HepG2 (cell line): ENCODE measurements around the gene C2orf42. TPM values are rescaled to one million over a fixed set of nuclear protein-coding genes. Genes with fewer than 3 reads are reported as not detected.
A peak's percentile ranks its signal among the peaks of the same experiment; 100 is the strongest.

Source experiments
- CCAR2 ChIP-seq: fragments of 200-400 bp; formaldehyde crosslinking; optimal IDR thresholded peaks from 2 replicates; pipeline ENCODE3; 2018; ENCODE audit warnings: low read depth, mild to moderate bottlenecking, low read length, moderate library complexity
- CENPBD1 ChIP-seq: sonication (generic); formaldehyde crosslinking; IDR thresholded peaks from 2 replicates; pipeline ENCODE4 v1.8.0; 2022; ENCODE audit warnings: missing genetic modification reagents, low read depth, mild to moderate bottlenecking, borderline replicate concordance
- CHD2 ChIP-seq: IDR thresholded peaks from 2 replicates; pipeline ENCODE4 v1.6.1; 2011; ENCODE audit warnings: low read depth, low read length, improper control_type of control experiment
- CREM ChIP-seq, 2 experiments: sonication (generic) in 1 of 2; formaldehyde crosslinking in 1 of 2; IDR thresholded peaks; 2 replicates each; pipeline versions ENCODE4 v1.4.0 to v1.6.1; 2016 to 2020; ENCODE audit warnings: antibody characterized with exemption in 1 of 2, mild to moderate bottlenecking in 1 of 2, missing genetic modification reagents in 1 of 2
- EEA1 ChIP-seq: sonication (generic); formaldehyde crosslinking; IDR thresholded peaks from 2 replicates; pipeline ENCODE4 v1.5.1; 2020; ENCODE audit warnings: mild to moderate bottlenecking, missing genetic modification reagents, borderline replicate concordance
- ELF1 ChIP-seq: sonication (generic); formaldehyde crosslinking; IDR thresholded peaks from 2 replicates; pipeline ENCODE4 v1.4.0; 2020; ENCODE audit warnings: missing genetic modification reagents
- ELF3 ChIP-seq: IDR thresholded peaks from 2 replicates; pipeline ENCODE4 v1.6.1; 2016; ENCODE audit warnings: missing genetic modification reagents, missing compliant biosample characterization
- FOXA1 ChIP-seq, 2 experiments: fragments of 450-650 bp in 1 of 2; sonication (generic) in 1 of 2; formaldehyde crosslinking in 1 of 2; IDR thresholded peaks; 2 replicates each; pipeline versions ENCODE4 v1.4.0 to v1.6.1; 2016 to 2020; ENCODE audit warnings: missing genetic modification reagents in 1 of 2
- HMG20B ChIP-seq: conservative IDR thresholded peaks from 2 replicates; pipeline ENCODE4 v1.6.1; 2016; ENCODE audit warnings: missing genetic modification reagents, missing compliant biosample characterization
- IRF1 ChIP-seq: sonication (generic); formaldehyde crosslinking; IDR thresholded peaks from 2 replicates; pipeline ENCODE4 v1.4.0; 2020; ENCODE audit warnings: low read depth, mild to moderate bottlenecking, missing genetic modification reagents
- KDM5A ChIP-seq: fragments of 200-600 bp; sonication (generic); IDR thresholded peaks from 2 replicates; pipeline ENCODE4 v1.7.0; 2018; ENCODE audit warnings: antibody characterized with exemption, mild to moderate bottlenecking, low read length, borderline replicate concordance
- KDM5B ChIP-seq: sonication (generic); formaldehyde crosslinking; IDR thresholded peaks from 2 replicates; pipeline ENCODE4 v1.4.0; 2020; ENCODE audit warnings: missing genetic modification reagents, mild to moderate bottlenecking, borderline replicate concordance
- KDM6A ChIP-seq: IDR thresholded peaks from 2 replicates; pipeline ENCODE4 v1.6.1; 2016; ENCODE audit warnings: low read depth
- MBNL3 ChIP-seq: fragments of 250-450 bp; sonication (Bioruptor Pico); conservative IDR thresholded peaks from 2 replicates; pipeline ENCODE4 v1.8.0; 2022; ENCODE audit warnings: mild to moderate bottlenecking, inconsistent platforms
- MYC ChIP-seq: sonication (generic); formaldehyde crosslinking; IDR thresholded peaks from 2 replicates; pipeline ENCODE4 v1.9.0; 2021; ENCODE audit warnings: missing genetic modification reagents, borderline replicate concordance
- NCOA5 ChIP-seq: sonication (generic); formaldehyde crosslinking; IDR thresholded peaks from 2 replicates; pipeline ENCODE4 v1.4.0; 2020; ENCODE audit warnings: missing genetic modification reagents
- NFKB2 ChIP-seq: sonication (generic); formaldehyde crosslinking; IDR thresholded peaks from 2 replicates; pipeline ENCODE4 v1.4.0; 2020; ENCODE audit warnings: missing genetic modification reagents, borderline replicate concordance
- REL ChIP-seq: sonication (generic); formaldehyde crosslinking; conservative IDR thresholded peaks from 2 replicates; pipeline ENCODE4 v1.8.0; 2022; ENCODE audit warnings: mild to moderate bottlenecking, missing genetic modification reagents, moderate library complexity
- RFX5 ChIP-seq: IDR thresholded peaks from 2 replicates; pipeline ENCODE4 v1.6.1; 2011; ENCODE audit warnings: low read depth, low read length, improper control_type of control experiment
- SP5 ChIP-seq: IDR thresholded peaks from 2 replicates; pipeline ENCODE4 v1.6.1; 2016; ENCODE audit warnings: low read depth, borderline replicate concordance
- YEATS4 ChIP-seq: sonication (generic); formaldehyde crosslinking; IDR thresholded peaks from 2 replicates; pipeline ENCODE4 v1.4.0; 2020; ENCODE audit warnings: missing genetic modification reagents, borderline replicate concordance
- ZFP36L1 ChIP-seq: sonication (generic); formaldehyde crosslinking; IDR thresholded peaks from 2 replicates; pipeline ENCODE4 v1.8.0; 2022; ENCODE audit warnings: mild to moderate bottlenecking, missing genetic modification reagents, moderate library complexity
- ZFX ChIP-seq: sonication (generic); formaldehyde crosslinking; IDR thresholded peaks from 2 replicates; pipeline ENCODE4 v1.4.0; 2020; ENCODE audit warnings: mild to moderate bottlenecking, low read depth, missing genetic modification reagents, moderate library complexity
- ZNF331 ChIP-seq: sonication (generic); formaldehyde crosslinking; IDR thresholded peaks from 2 replicates; pipeline ENCODE4 v1.4.0; 2020; ENCODE audit warnings: missing genetic modification reagents
- ZNF430 ChIP-seq: sonication (generic); formaldehyde crosslinking; IDR thresholded peaks from 2 replicates; pipeline ENCODE4 v1.9.0; 2021; ENCODE audit warnings: mild to moderate bottlenecking, missing genetic modification reagents
- ZNF549 ChIP-seq: sonication (generic); formaldehyde crosslinking; IDR thresholded peaks from 2 replicates; pipeline ENCODE4 v1.5.0; 2020; ENCODE audit warnings: missing genetic modification reagents
- ZNF564 ChIP-seq: sonication (generic); formaldehyde crosslinking; IDR thresholded peaks from 2 replicates; pipeline ENCODE4 v1.8.1; 2023; ENCODE audit warnings: mild to moderate bottlenecking, missing genetic modification reagents
- ZNF614 ChIP-seq: IDR thresholded peaks from 2 replicates; pipeline ENCODE4 v1.6.1; 2018; ENCODE audit warnings: missing biosample characterization, missing genetic modification reagents, inconsistent platforms, borderline replicate concordance
- ZNF780A ChIP-seq: sonication (generic); formaldehyde crosslinking; IDR thresholded peaks from 2 replicates; pipeline ENCODE4 v1.8.0; 2022; ENCODE audit warnings: mild to moderate bottlenecking, missing genetic modification reagents, moderate library complexity
- ZNF792 ChIP-seq: IDR thresholded peaks from 2 replicates; pipeline ENCODE4 v1.6.1; 2016
- ZNF83 ChIP-seq: sonication (generic); formaldehyde crosslinking; IDR thresholded peaks from 2 replicates; pipeline ENCODE4 v1.4.0; 2020; ENCODE audit warnings: missing genetic modification reagents, mild to moderate bottlenecking, borderline replicate concordance
- ZNF879 ChIP-seq: sonication (generic); formaldehyde crosslinking; IDR thresholded peaks from 2 replicates; pipeline ENCODE4 v1.8.1; 2023; ENCODE audit warnings: missing genetic modification reagents
- polyA plus RNA-seq, 8 experiments: library from polyadenylated mRNA; depleted of rRNA in 3 of 8; stranded (reverse) in 7 of 8; unstranded in 1 of 8; fragments of >200 nt; fragmentation: Illumina TruSeq in 4 of 8; extraction: Trizol in 4 of 8; gene quantifications; 2 replicates each; pipeline versions ENCODE4 v1.2.1 to v1.2.3, GENCODE V29; 2011 to 2016; ENCODE audit warnings: low read depth in 4 of 8, missing spikeins in 1 of 8, mixed read lengths in 1 of 8; ENCODE audit not compliant: insufficient read depth in 1 of 8
- total RNA-seq, 5 experiments: library from RNA; depleted of rRNA; stranded (reverse); fragments of >200 nt; fragmentation: Illumina TruSeq; extraction: Trizol; gene quantifications; 2 replicates each; pipeline ENCODE4 v1.2.3, GENCODE V29; 2016; ENCODE audit warnings: low read depth in 1 of 5

C2orf42 gene
- total and polyA plus RNA-seq, 2 of the 13 experiments (the other 11 are each of a cell fraction or from before 2014, with no cell fraction given): 9.3 to 9.9 TPM

- TF ChIP-seq ZNF780A (peak; percentile 87; the same call in 1 of the 2 replicates), ELF3 (peak; percentile 99), NCOA5 (CRISPR knock-in tag) (no peak), RFX5 (peak; percentile 90), IRF1 (CRISPR knock-in tag) (no peak; the same call in none of the 2 replicates), CREM (IDR thresholded peaks at IDR 0.05) (peak; percentile 94), CREM (CRISPR knock-in tag; IDR thresholded peaks at IDR 0.05) (peak; percentile 86), ZNF430 (peak; percentile 95), FOXA1 (IDR thresholded peaks at IDR 0.05) (no peak), FOXA1 (CRISPR knock-in tag; IDR thresholded peaks at IDR 0.05) (peak; percentile 72), KDM5A (peak; percentile 71; the same call in 1 of the 2 replicates), REL (peak; percentile 96), KDM6A (CRISPR knock-in tag) (peak; percentile 36; the same call in 1 of the 2 replicates), CENPBD1 (CRISPR knock-in tag) (no peak; the same call in 1 of the 2 replicates), ZFP36L1 (CRISPR knock-in tag) (peak; percentile 93; the same call in 1 of the 2 replicates), KDM5B (CRISPR knock-in tag) (peak; percentile 44; the same call in 1 of the 2 replicates), CHD2 (peak; percentile 89), ZNF614 (CRISPR knock-in tag) (peak; percentile 97), NFKB2 (CRISPR knock-in tag) (peak; percentile 74; the same call in 1 of the 2 replicates), ELF1 (peak; percentile 99), MBNL3 (no peak), MYC (CRISPR knock-in tag) (peak; percentile 96), CCAR2 (no peak), ZNF792 (CRISPR knock-in tag) (peak; percentile 93), EEA1 (CRISPR knock-in tag) (no peak), ZNF549 (no peak), ZFX (CRISPR knock-in tag) (0 out of 2 replicates have a peak, but pooled peaks have one; percentile 29), ZNF564 (CRISPR knock-in tag) (peak; percentile 84), ZNF331 (CRISPR knock-in tag) (peak; percentile 97), ZNF83 (no peak), ZNF879 (CRISPR knock-in tag) (peak; percentile 91; the same call in 1 of the 2 replicates), HMG20B (CRISPR knock-in tag) (peak; percentile 63; the same call in 1 of the 2 replicates), SP5 (peak; percentile 90), YEATS4 (CRISPR knock-in tag) (peak; percentile 100)
Observed at GRCh38 chr2:70142590-70143313, 48.1 kb downstream of the C2orf42 start (continued).
